NCI-H69 (cell line): Measurements from ENCODE around the gene CD46.
"Not testable (repeated sequence)": the region's sequence is repeated elsewhere in the genome, so short reads cannot be mapped to it uniquely, and the experiment has no call there.

ENCODE experiments used
- DNase-seq: peaks from one replicate; lab custom pipeline; 2025; lab: John Stamatoyannopoulos, UW

Gene CD46

DNA sequence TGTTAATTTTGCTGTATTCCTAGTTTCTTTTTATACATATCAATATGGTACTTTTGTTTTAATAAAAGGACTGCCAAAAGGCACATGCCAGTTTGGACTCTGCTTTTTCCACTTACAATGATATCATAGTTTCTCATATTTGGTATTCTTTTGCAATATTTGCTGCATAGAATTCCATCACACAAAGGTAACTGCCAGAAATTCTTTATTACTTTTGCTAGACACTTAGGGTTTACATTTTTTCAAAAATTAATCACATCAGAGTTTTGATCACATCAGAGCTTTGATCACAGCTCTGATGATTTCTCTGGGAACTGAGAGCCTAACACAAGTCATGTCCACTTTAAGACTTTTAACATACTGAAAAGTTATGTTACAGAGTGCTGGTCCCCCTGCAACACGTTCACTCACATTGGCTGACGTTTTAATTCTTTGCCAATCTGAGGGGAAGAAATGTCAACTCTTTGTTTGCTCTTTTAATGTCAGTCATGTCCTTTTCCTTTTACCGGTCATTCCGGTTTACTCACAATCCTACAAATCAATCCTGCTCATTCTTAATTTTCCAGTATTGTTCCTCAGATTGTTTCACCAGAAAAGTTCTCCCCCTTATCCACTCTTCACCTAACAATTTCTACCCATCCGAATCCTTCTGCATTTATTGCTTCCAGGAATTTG is 1.1 kb upstream of the CD46 start:
- no peak for DNase-seq

DNA sequence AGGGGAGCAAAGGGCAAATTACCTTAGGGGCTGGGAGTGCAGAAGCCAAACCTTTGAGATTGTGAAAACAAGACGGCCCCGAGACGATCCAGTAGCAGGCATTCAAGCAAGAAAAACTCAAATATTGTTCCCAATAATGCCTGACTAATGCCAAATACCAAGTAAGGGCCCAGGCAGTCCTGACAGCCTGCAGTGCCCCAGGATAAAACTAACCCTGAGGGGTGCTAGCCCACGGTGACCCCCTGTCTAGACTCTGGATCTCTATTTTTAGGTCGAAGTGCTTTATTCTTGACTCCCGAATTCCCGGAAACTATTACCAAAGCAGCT is 428 bp upstream of the CD46 start:
- DNase-seq: peak; percentile 18

DNA sequence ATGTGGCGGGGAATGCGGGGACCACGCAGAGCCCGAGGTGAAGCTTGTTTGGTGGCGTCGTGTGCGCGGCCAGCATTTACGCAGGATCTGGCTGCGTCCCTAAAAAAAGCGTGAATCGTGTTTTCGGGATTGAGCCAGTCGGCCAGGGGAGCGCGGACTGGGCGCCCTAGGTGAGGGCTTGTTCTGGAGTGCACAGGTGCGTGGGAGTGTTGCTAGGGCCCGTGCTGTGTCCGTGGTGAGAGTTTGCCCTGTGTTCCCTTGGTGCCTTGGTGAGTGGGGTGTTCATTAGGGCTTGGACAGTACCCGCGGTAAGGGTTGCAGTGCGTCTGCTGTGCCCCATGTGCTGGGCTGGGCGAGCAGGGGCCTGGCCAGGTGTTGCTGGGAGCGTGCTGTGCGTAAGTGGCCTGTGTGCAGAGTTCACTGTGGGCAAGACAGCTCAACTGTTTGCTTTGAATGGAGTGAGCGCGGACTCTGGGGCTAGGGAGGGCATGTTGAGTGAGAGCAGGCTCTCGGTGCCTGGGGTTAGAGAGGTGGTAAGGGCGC is 673 bp downstream of the CD46 start:
- DNase-seq: peak; percentile 78

DNA sequence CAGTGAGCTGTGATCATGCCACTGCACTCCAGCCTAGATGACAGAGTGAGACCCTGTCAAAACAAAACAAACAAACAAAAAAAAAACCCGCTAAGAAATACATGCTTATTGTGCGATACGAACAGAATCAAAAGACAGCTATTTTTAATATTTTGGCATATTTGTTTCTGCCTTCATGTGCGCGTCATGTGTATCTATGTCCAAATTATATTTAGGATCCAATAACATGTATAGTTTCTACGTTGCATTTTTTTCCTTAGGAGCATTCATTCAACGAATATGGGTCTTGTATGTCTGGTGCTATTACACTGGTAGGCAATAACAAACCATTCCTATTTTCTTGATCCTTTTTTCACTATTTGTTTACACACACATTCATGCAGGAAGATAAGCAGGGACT is 1.8 kb downstream of the CD46 start:
- DNase-seq: no peak

DNA sequence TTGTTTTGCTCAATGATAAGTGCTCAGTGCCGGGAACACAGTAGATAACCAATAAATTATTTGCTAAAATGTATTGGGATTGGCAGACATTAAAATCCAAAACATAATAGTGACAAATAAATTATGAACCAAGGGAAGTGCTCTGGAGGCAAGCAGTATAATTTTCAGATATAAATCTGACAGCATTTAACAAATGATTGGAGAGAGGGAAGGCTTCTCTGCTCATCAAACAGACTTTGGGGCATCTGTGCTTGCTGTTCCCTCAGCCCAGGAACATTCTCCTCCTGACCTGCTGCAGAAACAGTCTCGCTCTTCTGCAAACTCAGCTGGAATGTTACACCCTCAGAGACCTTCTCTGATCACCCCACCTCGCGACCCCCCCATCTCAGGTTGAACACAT is 2.2 kb downstream of the CD46 start:
- DNase-seq: no peak

DNA sequence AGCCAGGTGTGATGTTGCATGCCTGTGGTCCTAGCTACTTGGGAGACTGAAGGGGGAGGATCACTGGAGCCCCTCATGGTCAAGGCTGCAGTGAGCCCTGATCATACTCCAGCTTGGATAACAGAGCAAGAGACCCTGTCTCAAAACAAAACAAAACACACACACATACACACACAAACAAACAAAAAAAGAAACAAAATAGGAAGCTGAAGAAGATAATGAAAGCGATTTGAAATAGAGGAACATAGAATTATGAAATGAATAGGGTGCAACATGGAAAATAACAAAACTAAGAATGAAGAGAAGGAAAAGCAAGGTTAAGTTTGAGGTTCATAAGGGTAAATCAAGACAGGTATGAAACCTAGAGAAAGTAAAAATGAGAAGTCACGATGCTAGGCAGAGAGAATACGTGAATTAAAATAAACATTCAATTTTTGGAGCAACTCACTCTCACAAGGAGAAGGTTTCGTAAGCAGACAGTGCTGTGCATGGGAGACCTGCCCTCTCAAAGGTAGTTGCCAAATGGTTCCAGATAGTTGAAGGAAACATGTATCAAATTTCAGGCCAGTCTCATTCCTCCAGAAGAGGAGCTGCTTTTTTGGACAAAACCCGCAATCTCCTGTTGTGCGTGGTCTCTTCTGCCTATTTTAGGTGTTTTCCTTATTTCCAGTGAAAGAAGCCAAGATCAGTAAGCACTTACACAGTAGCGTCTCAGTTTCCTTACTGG is 3.3 kb downstream of the CD46 start:
- peak; percentile 17 for DNase-seq

DNA sequence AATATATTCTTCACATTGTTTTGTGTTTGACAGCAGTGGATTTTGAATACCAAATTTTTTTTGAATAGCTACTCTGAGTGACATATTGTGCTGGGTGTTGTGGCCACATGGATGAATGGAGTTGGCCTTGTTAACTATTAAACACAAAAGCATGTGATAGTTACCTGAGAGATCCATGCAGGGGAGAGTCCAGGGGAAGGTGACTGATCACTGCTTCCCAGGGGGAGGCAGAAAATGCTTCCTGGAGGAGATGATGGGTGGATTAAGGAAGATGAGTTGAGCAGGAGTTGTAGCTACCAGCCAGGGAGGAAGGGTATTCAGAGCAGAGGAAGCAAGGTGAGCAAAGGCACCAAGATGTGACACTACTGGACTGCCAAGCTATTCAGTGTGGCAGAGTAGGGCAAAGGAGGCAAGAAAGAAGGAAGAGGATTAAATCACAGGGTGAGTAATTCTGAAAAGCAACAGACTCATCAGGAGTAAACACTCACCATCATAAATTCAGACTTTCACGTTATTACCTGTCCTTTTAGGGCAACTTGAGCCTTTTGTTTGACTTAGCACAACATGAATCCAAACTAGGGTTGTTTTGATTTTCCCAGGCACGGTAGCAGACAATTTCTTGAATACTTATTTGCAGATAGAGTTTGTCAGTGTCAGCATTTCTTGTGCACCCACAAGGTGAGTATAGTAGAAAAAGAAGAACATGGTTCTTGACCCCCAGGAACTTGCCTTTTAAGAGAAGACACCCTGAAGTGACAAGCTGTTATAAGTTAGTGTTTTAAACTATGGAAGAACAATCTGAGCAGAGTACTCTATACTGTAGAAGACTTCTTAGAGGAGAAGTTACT is 4.2 kb downstream of the CD46 start:
- no peak for DNase-seq

DNA sequence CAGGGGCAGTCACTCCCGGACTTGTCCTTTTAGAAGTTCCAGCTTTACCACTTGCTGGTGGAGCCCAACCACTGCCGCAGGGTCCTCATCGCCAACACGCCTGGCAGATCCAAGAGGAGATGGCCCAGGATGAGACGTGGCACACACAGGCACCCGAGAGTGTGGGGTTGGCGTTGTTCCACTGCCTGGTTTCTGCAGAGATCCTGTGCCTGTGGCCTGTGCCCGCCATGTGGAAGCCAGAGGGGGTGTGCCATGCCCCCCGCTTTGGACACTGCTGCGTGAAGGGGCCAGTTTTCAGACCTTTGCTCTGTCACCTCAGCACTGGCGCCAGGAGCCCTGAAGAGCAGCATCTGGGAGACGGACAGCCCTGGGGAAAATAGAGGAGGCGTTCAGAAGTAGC is 10.8 kb downstream of the CD46 start:
- no peak for DNase-seq

DNA sequence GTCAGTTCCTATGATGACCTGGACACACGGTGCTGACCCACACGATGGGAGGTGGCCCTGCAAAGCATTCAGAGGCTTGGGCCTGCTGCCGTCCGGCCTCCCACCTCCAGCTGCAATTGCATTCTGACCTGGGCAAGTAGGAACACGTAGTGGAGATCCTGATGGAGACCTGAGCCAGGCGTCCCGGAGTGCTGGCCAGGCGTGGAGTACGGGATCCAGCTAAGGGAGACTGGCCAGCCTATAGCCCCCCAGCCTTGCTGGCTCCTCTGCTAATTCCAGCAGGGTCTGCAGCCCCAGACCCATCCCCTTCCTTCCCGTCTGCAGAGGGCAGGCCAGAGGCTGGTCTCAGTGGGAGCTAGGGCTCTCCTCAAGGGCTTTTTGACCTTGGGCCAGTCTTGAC is 11.2 kb downstream of the CD46 start:
- DNase-seq: no peak

DNA sequence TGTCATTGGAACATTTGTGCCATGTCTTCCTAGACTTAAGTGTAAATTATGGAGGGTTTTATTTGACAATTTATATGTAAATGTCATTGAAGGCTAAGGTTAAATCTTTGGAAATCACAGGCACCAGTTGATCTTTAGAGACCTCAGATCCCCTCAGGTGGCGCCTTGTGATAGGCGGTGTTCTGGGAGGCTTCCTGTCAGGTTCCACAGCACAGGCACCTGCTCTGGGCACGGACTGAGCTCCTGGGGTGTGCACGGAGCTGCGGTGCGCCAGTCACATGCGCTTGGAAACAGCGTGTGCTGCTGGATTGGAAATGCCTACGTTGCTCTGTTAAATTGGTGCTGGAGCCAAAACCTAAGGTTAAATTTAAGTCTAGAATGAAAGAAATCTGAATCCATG is 12.1 kb downstream of the CD46 start:
- DNase-seq: no peak

DNA sequence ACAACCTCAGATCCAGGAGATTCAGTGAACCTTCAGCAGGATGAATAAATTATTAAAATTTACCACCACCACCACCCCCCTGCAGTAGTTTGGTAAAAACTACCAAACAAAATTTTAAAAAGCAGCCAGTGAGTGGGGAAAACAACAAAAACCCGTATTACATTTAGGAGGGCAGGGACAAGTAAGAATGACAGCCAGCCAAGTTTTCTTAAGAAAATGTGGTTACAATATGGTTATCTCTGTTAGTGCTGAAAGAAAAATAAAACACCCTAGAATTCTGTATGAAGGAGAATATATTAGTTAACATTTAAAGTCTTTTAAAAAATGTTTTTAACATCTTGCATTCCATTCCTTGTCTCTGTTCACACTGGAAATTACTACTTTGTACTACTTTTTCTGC is 14.7 kb downstream of the CD46 start:
- no peak for DNase-seq

DNA sequence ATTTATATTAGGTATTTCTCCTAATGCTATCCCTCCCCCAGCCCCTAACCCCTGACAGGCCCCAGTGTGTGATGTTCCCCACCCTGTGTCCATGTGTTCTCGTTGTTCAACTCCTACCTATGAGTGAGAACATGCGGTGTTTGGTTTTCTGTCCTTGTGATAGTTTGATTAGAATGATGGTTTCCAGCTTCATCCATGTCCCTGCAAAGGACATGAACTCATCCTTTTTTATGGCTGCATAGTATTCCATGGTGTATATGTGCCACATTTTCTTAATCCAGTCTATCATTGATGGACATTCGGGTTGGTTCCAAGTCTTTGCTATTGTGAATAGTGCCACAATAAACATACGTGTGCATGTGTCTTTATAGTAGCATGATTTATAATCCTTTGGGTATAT is 18.7 kb downstream of the CD46 start:
- DNase-seq: not testable (repeated sequence)

DNA sequence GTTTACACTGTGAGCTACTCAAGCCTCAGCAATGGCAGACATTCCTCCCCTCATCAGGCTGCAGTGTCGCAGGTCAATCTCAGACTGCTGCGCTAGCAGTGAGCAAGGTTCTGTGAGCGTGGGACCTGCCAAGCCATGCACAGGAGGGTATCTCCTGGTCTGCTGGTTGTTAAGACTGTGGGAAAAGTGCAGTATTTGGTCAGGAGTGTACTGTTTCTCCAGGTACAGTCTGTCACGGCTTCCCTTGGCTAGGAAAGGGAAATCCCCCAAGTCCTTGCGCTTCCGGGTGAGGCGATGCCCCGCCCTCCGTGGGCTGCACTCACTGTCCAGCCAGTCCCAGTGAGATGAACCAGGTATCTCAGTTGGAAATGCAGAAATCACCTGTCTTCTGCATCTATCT is 24.2 kb downstream of the CD46 start:
- not testable (repeated sequence) for DNase-seq

DNA sequence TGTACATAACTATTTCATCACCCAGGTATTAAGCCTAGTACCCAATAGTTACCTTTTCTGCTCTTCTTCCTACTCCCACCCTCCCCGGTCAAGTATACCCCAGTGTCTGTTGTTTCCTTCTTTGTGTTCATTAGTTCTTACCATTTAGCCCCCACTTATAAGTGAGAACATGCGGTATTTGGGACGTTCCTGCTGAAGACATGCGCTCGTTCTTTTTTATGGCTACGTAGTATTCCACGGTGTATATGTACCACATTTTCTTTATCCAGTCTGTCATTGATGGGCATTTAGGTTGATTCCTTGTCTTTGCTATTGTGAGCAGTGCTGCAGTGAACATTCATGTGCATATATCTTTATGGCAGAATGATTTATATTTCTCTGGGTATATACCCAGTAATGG is 25.6 kb downstream of the CD46 start:
- not testable (repeated sequence) for DNase-seq

DNA sequence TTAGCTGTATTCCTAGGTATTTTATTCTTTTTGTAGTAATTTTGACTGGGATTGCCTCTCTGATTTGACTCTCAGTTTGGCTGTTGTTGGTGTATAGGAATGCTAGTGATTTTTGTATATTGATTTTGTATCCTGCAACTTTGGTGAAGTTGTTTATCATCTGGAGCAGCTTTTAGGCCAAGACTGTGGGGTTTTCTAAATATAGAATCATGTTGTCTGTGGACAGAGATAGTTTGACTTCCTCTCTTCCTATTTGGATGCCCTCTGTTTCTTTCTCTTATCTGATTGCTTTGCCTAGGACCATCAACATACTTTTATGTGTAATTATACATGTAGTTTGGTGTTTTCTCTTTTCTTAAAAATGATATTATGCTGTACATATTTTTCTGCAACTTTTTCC is 27.2 kb downstream of the CD46 start:
- DNase-seq: no peak

DNA sequence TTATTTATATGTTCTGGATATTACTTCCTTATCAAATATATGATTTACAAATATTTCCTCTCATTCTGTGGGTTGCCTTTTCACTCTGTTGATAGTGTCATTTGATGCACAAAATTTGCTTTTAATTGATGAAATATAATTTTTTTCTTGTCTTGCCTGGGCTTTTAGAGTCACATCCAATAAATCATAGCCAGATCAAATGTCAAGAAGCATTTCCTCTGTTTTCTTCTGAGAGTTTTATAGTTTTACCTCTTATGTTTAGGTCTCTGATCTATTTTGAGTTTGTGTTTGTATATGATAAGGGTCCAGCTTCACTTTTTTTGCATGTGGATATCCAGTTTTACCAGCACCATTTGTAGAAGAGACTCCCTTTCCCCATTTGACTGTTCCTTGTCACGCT is 29.5 kb downstream of the CD46 start:
- DNase-seq: no peak

DNA sequence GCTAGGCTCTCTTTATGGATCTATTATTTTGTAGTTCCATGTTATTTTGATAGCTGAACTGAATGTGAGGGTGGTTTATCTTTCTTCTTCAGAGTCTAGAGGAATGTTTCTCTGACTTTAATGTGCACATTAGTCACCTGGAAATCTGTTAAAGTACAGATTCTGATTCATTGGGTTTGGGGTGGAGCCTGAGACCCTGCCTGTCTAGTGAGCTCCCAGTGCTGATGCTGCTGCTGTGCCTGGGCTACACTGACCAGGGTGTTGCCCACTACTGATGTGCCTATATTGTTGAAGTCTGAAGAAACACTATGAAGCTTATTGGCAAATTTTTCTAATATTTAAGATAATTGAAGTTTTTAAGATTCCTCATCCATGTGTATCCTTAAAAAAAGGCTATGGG is 35.9 kb downstream of the CD46 start:
- no peak for DNase-seq

DNA sequence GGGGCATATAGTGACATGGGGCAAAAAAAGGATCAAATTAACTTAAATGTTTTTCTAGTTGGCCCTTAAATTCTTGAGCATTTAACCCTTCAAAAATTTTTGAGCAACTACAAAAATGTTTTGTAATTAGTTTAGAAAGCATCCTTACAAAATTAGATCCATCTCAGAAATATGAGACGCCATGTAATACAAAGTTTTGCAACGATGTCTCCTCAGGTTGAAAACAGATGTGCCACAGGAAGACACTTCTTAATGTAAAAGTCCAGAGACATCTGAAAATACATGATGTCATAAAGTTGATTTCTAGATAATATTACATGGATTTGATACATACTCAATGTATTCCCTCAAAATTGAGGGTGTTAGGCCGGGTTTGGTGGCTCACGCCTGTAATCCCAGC is 37.5 kb downstream of the CD46 start:
- no peak for DNase-seq

DNA sequence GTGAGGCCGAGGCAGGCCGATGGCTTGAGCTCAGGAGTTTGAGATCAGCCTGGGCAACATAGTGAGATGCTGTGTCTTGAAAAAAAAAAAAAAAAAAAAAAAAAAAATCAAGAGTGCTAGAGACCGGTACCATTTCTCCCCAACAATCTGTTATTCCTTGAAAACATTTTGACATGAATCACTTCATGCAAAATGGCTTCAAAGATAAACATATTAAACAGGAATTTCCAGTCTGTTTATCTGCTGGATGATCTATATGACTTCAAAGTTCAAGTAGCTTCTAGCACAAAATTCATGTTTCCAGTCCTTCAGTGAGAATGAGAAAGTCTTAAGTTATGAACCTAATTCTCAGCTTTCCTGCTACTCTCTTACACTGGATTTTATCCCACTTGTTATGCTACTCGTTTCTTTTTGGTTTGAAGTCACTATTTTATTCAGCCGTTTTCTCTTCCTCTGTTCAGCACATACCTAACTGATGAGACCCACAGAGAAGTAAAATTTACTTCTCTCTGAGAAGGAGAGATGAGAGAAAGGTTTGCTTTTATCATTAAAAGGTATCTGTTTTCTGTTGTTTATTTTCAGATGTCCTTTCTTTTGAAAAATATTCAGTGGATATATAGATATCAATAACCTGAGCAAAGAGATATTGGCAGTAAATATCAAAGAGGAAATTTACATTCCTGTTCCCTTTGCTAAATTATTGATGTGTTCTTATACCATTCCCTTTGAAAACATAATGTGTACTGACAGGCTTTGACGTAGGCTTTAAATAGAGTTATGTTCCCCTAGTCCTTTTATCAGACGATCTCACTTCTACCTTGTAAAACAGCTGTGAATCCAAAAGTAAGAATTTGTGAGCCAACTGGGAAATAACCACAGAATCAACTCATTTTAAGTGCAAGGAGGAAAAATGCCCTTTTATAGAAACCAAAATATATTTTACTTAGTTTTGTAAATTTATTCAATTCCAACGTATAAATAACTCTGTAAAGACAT is 38.2 kb downstream of the CD46 start:
- no peak for DNase-seq

DNA sequence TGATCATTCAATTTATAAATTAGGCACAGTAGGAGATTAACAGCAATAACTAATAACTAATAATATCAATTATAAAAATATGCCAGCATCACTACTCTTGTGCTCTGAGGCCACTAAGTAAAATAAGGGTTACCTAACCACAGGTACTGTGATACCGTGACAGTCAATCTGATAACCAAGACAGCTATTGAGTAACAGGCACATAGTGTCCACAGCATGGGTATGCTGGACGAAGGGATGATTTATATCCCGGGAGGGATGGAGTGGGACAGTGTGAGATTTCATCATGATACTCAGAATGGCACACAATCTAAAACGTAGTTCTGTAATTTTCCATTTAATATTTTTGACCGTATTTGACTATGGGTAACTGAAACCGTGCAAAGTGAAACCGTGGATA is 39.4 kb downstream of the CD46 start:
- no peak for DNase-seq

DNA sequence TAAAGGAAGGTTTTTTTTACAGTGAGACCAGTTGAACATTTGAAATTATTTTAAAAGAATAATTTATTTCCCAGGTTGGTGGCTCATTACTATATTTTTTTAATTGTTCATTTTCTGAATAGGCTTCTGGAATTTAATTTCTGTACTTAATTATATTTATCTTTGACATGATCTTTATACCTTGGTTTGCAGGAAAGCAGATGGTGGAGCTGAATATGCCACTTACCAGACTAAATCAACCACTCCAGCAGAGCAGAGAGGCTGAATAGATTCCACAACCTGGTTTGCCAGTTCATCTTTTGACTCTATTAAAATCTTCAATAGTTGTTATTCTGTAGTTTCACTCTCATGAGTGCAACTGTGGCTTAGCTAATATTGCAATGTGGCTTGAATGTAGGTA is 41.5 kb downstream of the CD46 start:
- DNase-seq: no peak

DNA sequence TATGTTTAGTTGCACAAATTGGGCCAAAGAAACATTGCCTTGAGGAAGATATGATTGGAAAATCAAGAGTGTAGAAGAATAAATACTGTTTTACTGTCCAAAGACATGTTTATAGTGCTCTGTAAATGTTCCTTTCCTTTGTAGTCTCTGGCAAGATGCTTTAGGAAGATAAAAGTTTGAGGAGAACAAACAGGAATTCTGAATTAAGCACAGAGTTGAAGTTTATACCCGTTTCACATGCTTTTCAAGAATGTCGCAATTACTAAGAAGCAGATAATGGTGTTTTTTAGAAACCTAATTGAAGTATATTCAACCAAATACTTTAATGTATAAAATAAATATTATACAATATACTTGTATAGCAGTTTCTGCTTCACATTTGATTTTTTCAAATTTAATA is 43.0 kb downstream of the CD46 start:
- no peak for DNase-seq
